ENCODE measurements around the gene SPNS2. TPM values are rescaled to one million over a fixed set of nuclear protein-coding genes. Genes with fewer than 3 reads are reported as not detected.

Gene SPNS2
- total and polyA plus RNA-seq, 5 donors, result 9.6 to 16.2 (median 10.6) TPM

DNA sequence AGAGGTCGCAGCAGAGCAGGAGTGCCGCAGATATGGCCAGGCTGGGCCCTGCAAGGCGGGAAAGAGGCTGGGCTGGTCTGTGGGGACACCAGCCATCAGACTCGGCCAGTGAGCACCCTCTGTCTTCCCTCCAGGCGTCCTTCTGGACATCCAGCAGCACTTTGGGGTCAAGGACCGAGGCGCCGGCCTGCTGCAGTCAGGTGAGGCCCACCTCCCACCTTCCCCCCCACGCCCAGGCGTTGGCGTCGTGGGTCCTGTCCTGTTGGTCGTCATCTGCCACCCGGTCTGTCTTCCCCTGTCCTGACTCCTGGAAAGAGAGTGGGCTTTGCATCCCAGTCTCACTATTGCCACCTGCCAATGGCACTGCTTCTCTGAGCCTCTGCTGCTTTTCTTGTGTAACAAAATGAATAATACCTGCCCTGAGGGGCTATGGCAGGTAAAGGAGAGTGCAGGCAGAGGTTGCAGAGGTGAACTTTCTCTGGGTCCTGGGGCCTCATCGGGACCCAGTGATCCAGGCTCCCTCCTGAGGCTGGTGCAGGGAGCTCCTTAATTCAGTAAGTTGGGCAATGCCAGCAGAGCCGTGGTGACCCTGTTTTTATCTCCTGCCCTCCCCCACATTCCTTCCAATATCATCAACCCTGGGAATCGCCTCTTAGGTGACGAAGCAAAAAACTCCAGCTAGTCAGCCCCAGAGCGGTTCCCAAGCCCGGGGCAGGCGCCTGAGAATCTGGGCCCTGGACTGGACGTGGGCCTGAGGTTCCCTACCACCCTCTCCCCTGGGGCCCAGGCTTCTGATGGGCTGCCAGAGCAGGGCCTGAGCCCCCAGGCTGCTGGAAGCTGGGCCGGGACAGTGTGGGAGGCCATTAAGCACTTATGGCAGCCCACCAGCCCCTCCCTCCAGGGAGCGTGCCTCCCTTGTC, 14.7 kb downstream of the SPNS2 start:
- no peak for ATAC-seq
- WGBS, result 78% methylated on average over 24 of the region's 24 CpGs

GRCh38 chr17:4514206-4514605, 15.5 kb downstream of the SPNS2 start:
- intact Hi-C loops (cut with DNase I), result no loop called here
- DNase-seq (no peak), ATAC-seq (no peak)
- WGBS, result 82% methylated on average over 7 of the region's 7 CpGs
- Histone ChIP-seq H3K27me3 (ENCODE audit: control insufficient read depth, insufficient read depth) (no peaks in the 10 kb centered on the region), H3K4me3 (ENCODE audit: low read length) (no peak overlapping the region), H3K9me3 (ENCODE audit: control insufficient read depth, low read length) (no peaks in the 10 kb centered on the region), H3K27ac (ENCODE audit: low read length) (no peak overlapping the region), H3K4me1 (ENCODE audit: control insufficient read depth, insufficient read depth, low read length) (peaks cover 3% of the 10 kb centered on the region)

More for the DNA sequence above, 14.7 kb downstream of the SPNS2 start:
- no peak overlapping the region for H3K27ac ChIP-seq (ENCODE audit: low read length)
- H3K9me3 ChIP-seq (ENCODE audit: control insufficient read depth, low read length), result no peaks in the 10 kb centered on the region
- H3K4me3 ChIP-seq (ENCODE audit: low read length), result no peak overlapping the region
- intact Hi-C loops (cut with DNase I), result no loop called here
- no peaks in the 10 kb centered on the region for H3K27me3 ChIP-seq (ENCODE audit: control insufficient read depth, insufficient read depth)
- peak in 1 of 3 donors; percentile 28 for DNase-seq
- H3K4me1 ChIP-seq (ENCODE audit: control insufficient read depth, insufficient read depth, low read length), result peaks cover 3% of the 10 kb centered on the region

DNA sequence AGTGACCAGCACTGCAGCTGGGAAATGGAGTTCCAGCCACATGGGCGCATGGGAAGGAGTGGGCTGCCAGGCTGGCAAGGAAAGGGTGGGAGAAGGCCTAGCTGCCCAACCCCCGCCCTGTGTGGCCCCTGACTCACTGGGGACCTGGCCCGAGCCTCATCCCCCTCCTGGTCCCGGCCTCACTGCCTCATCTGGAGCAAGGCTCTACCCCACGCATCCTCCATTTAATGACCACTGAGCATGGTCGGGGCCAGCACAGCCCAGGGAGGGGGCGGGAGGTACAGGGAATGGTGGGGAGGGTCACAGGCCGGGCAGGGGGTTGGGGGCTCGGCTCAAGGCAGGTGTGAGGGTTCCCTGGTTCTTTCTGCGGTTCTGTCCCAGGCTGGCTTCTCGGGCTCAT, 16.1 kb downstream of the SPNS2 start:
- H3K4me3 ChIP-seq (ENCODE audit: low read length), result no peak overlapping the region
- H3K27ac ChIP-seq (ENCODE audit: low read length), result no peak overlapping the region
- H3K4me1 ChIP-seq (ENCODE audit: control insufficient read depth, insufficient read depth, low read length), result no peaks in the 10 kb centered on the region
- DNase-seq (peak in 1 of 3 donors; percentile 29), ATAC-seq (no peak)
- 89% methylated on average over 11 of the region's 11 CpGs for WGBS
- H3K9me3 ChIP-seq (ENCODE audit: control insufficient read depth, low read length), result no peaks in the 10 kb centered on the region
- intact Hi-C loops (cut with DNase I), result no loop called here
- no peaks in the 10 kb centered on the region for H3K27me3 ChIP-seq (ENCODE audit: control insufficient read depth, insufficient read depth)

- no peaks in the 10 kb centered on the region for H3K4me1 ChIP-seq (ENCODE audit: control insufficient read depth, insufficient read depth, low read length)
- H3K27ac ChIP-seq (ENCODE audit: low read length), result no peak overlapping the region
- intact Hi-C loops (cut with DNase I), result no loop called here
- no peaks in the 10 kb centered on the region for H3K9me3 ChIP-seq (ENCODE audit: control insufficient read depth, low read length)
- ATAC-seq, result no peak
- H3K4me3 ChIP-seq (ENCODE audit: low read length), result no peak overlapping the region
- DNase-seq, result peak in 1 of 3 donors; percentile 29
- 95% methylated on average over 5 of the region's 5 CpGs for WGBS
- H3K27me3 ChIP-seq (ENCODE audit: control insufficient read depth, insufficient read depth), result no peaks in the 10 kb centered on the region
Observed at GRCh38 chr17:4515501-4515900, 16.8 kb downstream of the SPNS2 start.

GRCh38 chr17:4516735-4517134, 18.1 kb downstream of the SPNS2 start:
- Histone ChIP-seq H3K9me3 (ENCODE audit: control insufficient read depth, low read length) (no peaks in the 10 kb centered on the region), H3K27me3 (ENCODE audit: control insufficient read depth, insufficient read depth) (no peaks in the 10 kb centered on the region), H3K27ac (ENCODE audit: low read length) (no peak overlapping the region), H3K4me1 (ENCODE audit: control insufficient read depth, insufficient read depth, low read length) (peaks cover 2% of the 10 kb centered on the region), H3K4me3 (ENCODE audit: low read length) (no peak overlapping the region)
- DNase-seq (peak in 1 of 3 donors; percentile 51), ATAC-seq (peak in 1 of 2 donors; percentile 26)
- intact Hi-C loops (cut with DNase I), result no loop called here
- WGBS, result 56% methylated on average over 11 of the region's 11 CpGs

GRCh38 chr17:4518901-4519300, 20.2 kb downstream of the SPNS2 start:
- intact Hi-C loops (cut with DNase I), result no loop called here

DNA sequence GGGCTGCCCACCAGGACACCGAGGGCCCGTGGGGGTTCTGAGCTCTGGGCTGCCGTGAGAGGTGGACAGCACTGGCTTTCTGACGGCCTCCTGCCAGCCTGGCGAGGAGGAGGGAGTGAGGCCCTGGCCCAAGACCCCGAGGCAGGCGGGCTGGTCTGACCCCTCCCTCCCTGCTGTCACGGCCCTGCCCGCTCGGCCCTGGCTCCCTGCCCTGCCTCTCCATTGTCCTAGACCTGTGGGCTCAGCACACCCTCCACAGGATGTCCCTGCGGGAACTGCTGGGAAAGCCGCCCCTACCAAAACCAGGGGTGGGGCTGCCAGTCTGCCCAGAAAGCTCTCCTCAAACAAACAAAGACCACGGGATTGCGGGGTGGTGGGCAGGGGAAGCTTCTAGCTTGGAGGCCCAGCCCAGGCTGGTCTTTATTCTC, 20.7 kb downstream of the SPNS2 start:
- Histone ChIP-seq H3K4me1 (ENCODE audit: control insufficient read depth, insufficient read depth, low read length) (peaks cover 2% of the 10 kb centered on the region), H3K27ac (ENCODE audit: low read length) (peak overlapping the region; percentile 84), H3K27me3 (ENCODE audit: control insufficient read depth, insufficient read depth) (no peaks in the 10 kb centered on the region), H3K9me3 (ENCODE audit: control insufficient read depth, low read length) (no peaks in the 10 kb centered on the region), H3K4me3 (ENCODE audit: low read length) (no peak overlapping the region)
- WGBS, result 58% methylated on average over 14 of the region's 14 CpGs
- peak; percentile 63 to 75 for ATAC-seq
- peak; percentile 81 to 91 (median 90) for DNase-seq
- intact Hi-C loops (cut with DNase I), result no loop called here

More at GRCh38 chr17:4518901-4519300, 20.2 kb downstream of the SPNS2 start:
- no peaks in the 10 kb centered on the region for H3K27me3 ChIP-seq (ENCODE audit: control insufficient read depth, insufficient read depth)
- no peak overlapping the region for H3K4me3 ChIP-seq (ENCODE audit: low read length)
- 82% methylated on average over 10 of the region's 10 CpGs for WGBS
- H3K27ac ChIP-seq (ENCODE audit: low read length), result peak overlapping the region; percentile 84
- ATAC-seq (peak; percentile 4 to 25), DNase-seq (peak in 1 of 3 donors; percentile 59)
- no peaks in the 10 kb centered on the region for H3K9me3 ChIP-seq (ENCODE audit: control insufficient read depth, low read length)
- peaks cover 2% of the 10 kb centered on the region for H3K4me1 ChIP-seq (ENCODE audit: control insufficient read depth, insufficient read depth, low read length)

- H3K9me3 ChIP-seq (ENCODE audit: control insufficient read depth, low read length), result no peaks in the 10 kb centered on the region
- 80% methylated on average over 19 of the region's 19 CpGs for whole genome bisulfite sequencing
- DNase-seq, result peak in 1 of 3 donors; percentile 38
- H3K27ac ChIP-seq (ENCODE audit: low read length), result peak overlapping the region; percentile 82
- intact Hi-C loops (cut with DNase I), result no loop called here
- H3K27me3 ChIP-seq (ENCODE audit: control insufficient read depth, insufficient read depth), result no peaks in the 10 kb centered on the region
- no peak for ATAC-seq
- peaks cover 2% of the 10 kb centered on the region for H3K4me1 ChIP-seq (ENCODE audit: control insufficient read depth, insufficient read depth, low read length)
- H3K4me3 ChIP-seq (ENCODE audit: low read length), result no peak overlapping the region
Observed at GRCh38 chr17:4520060-4520893, 21.6 kb downstream of the SPNS2 start.

GRCh38 chr17:4520894-4521600, 22.4 kb downstream of the SPNS2 start:
- H3K4me3 ChIP-seq (ENCODE audit: low read length), result no peak overlapping the region
- peak overlapping the region; percentile 51 for H3K27ac ChIP-seq (ENCODE audit: low read length)
- H3K27me3 ChIP-seq (ENCODE audit: control insufficient read depth, insufficient read depth), result no peaks in the 10 kb centered on the region
- intact Hi-C loops (cut with DNase I), result no loop called here
- WGBS, result 81% methylated on average over 8 of the region's 8 CpGs
- DNase-seq, result no peak
- H3K4me1 ChIP-seq (ENCODE audit: control insufficient read depth, insufficient read depth, low read length), result peaks cover 2% of the 10 kb centered on the region
- peak in 1 of 2 donors; percentile 13 for ATAC-seq
- no peaks in the 10 kb centered on the region for H3K9me3 ChIP-seq (ENCODE audit: control insufficient read depth, low read length)

- ATAC-seq, result peak in 1 of 2 donors; percentile 57
- Histone ChIP-seq H3K4me3 (ENCODE audit: low read length) (no peak overlapping the region), H3K9me3 (ENCODE audit: control insufficient read depth, low read length) (no peaks in the 10 kb centered on the region), H3K27ac (ENCODE audit: low read length) (peak overlapping the region; percentile 66), H3K4me1 (ENCODE audit: control insufficient read depth, insufficient read depth, low read length) (peaks cover 5% of the 10 kb centered on the region), H3K27me3 (ENCODE audit: control insufficient read depth, insufficient read depth) (no peaks in the 10 kb centered on the region)
- DNase-seq, result peak in 2 of 3 donors; percentile 58 to 67
- 78% methylated on average over 6 of the region's 6 CpGs for WGBS
- intact Hi-C loops (cut with DNase I), result no loop called here
Observed at GRCh38 chr17:4522661-4523060, 24.0 kb downstream of the SPNS2 start.
